ENCODE data around the gene FMNL2.

DNA sequence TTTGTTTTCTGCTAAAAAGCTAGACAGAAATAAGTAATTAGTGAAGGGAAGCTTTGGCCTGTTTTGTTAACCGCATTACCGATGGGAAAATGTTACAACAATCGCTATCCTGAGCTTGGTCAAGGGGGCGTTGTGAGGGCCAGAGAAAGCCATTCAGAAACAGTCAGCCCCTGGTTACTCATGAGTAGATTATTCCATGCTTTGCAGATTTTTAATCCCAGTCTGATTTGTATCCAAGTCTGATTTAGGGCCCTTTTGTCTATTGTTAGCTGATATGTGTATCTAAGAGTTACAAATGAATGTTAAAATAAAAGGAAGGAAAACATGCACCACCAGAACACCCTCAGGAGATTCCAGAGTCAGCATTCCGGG lies 283.2 kb downstream of the FMNL2 start:
- TF ChIP-seq, protein P1, sequence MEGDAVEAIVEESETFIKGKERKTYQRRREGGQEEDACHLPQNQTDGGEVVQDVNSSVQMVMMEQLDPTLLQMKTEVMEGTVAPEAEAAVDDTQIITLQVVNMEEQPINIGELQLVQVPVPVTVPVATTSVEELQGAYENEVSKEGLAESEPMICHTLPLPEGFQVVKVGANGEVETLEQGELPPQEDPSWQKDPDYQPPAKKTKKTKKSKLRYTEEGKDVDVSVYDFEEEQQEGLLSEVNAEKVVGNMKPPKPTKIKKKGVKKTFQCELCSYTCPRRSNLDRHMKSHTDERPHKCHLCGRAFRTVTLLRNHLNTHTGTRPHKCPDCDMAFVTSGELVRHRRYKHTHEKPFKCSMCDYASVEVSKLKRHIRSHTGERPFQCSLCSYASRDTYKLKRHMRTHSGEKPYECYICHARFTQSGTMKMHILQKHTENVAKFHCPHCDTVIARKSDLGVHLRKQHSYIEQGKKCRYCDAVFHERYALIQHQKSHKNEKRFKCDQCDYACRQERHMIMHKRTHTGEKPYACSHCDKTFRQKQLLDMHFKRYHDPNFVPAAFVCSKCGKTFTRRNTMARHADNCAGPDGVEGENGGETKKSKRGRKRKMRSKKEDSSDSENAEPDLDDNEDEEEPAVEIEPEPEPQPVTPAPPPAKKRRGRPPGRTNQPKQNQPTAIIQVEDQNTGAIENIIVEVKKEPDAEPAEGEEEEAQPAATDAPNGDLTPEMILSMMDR (IDR thresholded peaks at IDR 0.05 in 4 of 5, conservative IDR thresholded peaks at IDR 0.05 in 1 of 5): no peak
- TF ChIP-seq POLR2A (IDR thresholded peaks at IDR 0.05): no peak

All from gastrocnemius medialis (tissue), 4 donors.